GM19455 (cell line): ENCODE measurements around the gene GRIP1.

Source experiments
- ATAC-seq: cut with Tn5 transposase; IDR thresholded peaks from one replicate; pipeline ENCODE4 v1.9.1; 2021; ENCODE audit not compliant: unreplicated experiment

Gene GRIP1

GRCh38 chr12:66678338-66679275 lies at the start of gene GRIP1:
TSS of gene GRIP1 (minus strand) at chr12:66679076. CDS start at chr12:66678904, 172 bp downstream.
- no peak for ATAC-seq

GRCh38 chr12:66726556-66726955 lies 47.7 kb upstream of the GRIP1 start:
- no peak for ATAC-seq

GRCh38 chr12:66725031-66725430 lies 46.2 kb upstream of the GRIP1 start:
- ATAC-seq = no peak

- no peak for ATAC-seq
Measured at GRCh38 chr12:66724616-66725015, 45.7 kb upstream of the GRIP1 start.

GRCh38 chr12:66724026-66724425 lies 45.1 kb upstream of the GRIP1 start:
- no peak for ATAC-seq

GRCh38 chr12:66719862-66720261 lies 41.0 kb upstream of the GRIP1 start:
- no peak for ATAC-seq

- no peak for ATAC-seq
Measured at GRCh38 chr12:66717036-66717673, 38.3 kb upstream of the GRIP1 start.

GRCh38 chr12:66716522-66716921 lies 37.6 kb upstream of the GRIP1 start:
- ATAC-seq = no peak

- ATAC-seq = no peak
Measured at GRCh38 chr12:66714709-66715108, 35.8 kb upstream of the GRIP1 start.

- no peak for ATAC-seq
Measured at GRCh38 chr12:66713984-66714383, 35.1 kb upstream of the GRIP1 start.

- no peak for ATAC-seq
Measured at GRCh38 chr12:66709893-66710292, 31.0 kb upstream of the GRIP1 start.

GRCh38 chr12:66709457-66709773 lies 30.5 kb upstream of the GRIP1 start:
- no peak for ATAC-seq

- ATAC-seq = no peak
Measured at GRCh38 chr12:66708704-66709456, 30.0 kb upstream of the GRIP1 start.

- no peak for ATAC-seq
Measured at GRCh38 chr12:66707002-66707697, 28.3 kb upstream of the GRIP1 start.

- no peak for ATAC-seq
Measured at GRCh38 chr12:66699738-66700482, 21.0 kb upstream of the GRIP1 start.

GRCh38 chr12:66698558-66698957 lies 19.7 kb upstream of the GRIP1 start:
- no peak for ATAC-seq

GRCh38 chr12:66697404-66697803 lies 18.5 kb upstream of the GRIP1 start:
- ATAC-seq = no peak

- ATAC-seq = no peak
Measured at GRCh38 chr12:66694666-66695613, 16.1 kb upstream of the GRIP1 start.

GRCh38 chr12:66693901-66694513 lies 15.1 kb upstream of the GRIP1 start:
- peak; percentile 82 for ATAC-seq
